DMS 273 (cell line): ENCODE data around the gene GAPDHS.

Experiments used
- DNase-seq: peaks from one replicate; lab custom pipeline; 2025; ENCODE audit not compliant: unreplicated experiment; lab: John Stamatoyannopoulos, UW

Gene GAPDHS

DNA sequence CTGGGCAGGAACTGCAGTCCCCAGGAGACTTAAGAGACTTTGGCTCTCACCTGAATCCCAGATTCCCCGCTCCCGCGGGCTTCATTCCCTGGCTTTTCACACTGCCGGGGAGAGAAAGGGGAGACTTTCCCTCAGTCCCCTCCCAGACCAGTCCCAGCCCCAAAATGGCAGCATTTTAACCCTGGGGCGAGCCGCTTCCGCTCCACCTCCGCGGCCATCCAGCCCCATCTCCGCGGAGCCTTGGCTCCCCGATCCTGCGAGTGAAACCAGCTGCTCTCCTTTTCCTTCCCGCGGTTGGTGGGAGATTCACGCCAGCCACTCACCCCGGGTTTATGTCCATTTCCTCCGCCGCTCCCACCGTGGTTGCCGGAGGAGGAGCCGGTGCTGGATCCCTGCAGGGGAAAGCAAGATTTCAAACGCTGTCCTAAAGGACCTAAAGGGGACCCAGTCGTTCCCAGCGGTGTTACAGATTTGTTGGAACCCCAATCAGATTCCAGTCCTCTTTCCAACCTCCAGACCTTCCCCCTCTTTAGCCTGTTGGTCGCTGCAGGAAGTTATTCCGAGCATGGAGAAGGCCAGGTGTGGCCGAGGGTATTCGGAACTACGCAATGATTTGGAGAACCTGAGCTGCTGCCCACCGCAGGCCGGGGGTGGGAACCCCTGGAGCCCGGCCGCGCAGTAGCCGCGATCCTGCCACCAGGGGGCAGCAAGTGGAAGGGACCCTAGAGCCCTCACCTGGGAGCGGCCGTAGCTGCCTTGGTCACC lies 23.2 kb upstream of the GAPDHS start:
- DNase-seq: peak; percentile 81

DNA sequence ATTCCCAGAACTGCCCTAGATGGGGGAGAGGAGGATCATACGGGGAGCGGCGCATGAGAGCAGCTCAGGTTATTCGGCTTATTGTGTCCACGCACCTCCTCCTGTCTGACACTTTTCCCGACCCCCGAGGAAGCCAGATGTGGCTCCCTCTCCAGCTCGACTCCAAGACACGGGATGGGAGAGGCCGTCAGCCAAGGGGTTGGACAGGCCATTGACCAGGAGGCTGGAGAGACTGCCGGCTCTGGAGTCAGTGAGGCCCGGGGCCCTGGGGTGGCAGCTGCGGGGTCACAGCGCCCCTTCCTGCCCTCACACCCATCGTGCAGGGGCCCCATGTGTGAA lies 22.7 kb upstream of the GAPDHS start:
- no peak for DNase-seq

DNA sequence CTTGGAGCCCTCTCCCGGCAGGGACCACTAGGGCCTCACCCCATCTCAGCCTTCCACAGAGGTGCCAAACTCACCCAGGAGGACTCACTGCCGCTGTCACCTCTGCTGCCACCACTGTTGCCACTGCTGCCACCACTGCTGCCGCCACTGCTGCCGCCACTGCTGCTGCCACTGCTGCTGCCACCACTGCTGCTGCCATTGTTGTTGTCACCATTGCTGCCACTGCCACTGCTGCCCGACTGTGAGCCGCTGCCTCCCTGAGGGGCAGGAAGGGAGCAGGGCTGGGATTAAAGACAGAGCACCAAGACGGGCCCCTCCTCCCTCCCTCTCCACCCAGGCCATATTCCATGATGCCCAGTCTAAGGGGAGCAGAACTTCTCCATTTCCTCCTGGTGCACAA lies 21.9 kb upstream of the GAPDHS start:
- DNase-seq: no peak

DNA sequence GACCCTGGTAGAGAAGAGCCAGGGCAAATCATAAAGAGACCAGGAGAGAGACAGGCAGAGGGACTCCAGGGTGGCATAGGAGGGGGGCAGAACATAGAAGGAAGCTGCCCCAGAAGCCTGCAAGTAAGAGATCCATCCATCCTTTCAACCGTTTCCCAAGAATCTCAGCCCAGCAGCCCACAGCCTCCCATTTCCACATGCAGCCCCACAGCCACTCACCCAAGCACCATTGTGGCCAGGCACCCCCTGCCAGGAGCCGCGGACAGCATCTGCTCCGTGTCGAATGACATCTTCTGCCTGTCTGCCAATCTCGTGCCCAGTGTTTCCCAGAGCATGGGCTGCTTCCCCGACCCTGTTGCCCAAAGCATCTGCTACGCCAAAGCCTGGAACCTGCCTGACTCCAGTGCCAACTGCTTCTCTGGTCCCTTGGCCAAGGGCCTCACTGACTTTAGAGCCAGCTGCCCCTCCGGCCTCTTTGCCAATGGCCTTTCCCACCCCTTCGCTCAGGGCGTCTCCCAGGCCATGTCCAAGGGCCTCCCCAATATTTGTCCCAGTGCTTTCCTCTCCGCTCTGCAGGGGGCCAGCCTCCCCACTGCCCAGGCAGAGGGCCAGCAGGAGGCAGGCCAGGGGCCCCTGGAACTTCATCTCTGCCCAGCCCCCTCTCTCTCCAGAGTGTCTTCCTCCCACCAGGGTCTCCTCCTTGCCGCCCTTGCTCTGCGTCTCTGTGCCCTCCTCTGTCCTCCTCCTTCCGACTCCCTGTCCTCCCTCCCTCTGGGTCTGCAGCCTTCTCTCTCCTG lies 20.2 kb upstream of the GAPDHS start:
- peak; percentile 73 for DNase-seq

- no peak for DNase-seq
Observed at GRCh38 chr19:35513628-35514281, 19.5 kb upstream of the GAPDHS start, which contains the start of gene DMKN. Gene DMKN (minus strand): TSS chr19:35513649. CDS start chr19:35513475, 174 bp downstream.

GRCh38 chr19:35514282-35514809 lies 18.9 kb upstream of the GAPDHS start:
- no peak for DNase-seq

GRCh38 chr19:35516310-35516709 lies 16.9 kb upstream of the GAPDHS start:
- DNase-seq: no peak

DNA sequence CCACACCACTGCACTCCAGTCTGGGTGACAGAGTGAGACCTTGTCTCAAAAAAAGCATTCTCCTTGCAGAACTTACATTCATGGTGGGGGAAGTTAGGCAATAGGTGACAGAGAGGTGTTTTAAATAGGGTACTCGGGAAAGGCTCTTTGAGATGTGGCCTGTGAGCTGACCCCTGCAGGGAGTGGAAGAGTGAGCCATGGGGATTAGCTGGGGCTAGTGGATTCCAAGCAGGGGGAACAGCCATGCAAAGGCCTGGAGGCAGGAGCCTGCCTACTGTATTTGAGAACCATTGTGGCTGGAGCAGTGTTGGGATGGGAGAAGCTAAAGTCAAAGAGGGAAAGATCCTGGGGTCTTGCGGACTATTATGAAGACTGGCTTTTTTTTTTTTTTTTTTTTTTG lies 15.9 kb upstream of the GAPDHS start:
- no peak for DNase-seq

DNA sequence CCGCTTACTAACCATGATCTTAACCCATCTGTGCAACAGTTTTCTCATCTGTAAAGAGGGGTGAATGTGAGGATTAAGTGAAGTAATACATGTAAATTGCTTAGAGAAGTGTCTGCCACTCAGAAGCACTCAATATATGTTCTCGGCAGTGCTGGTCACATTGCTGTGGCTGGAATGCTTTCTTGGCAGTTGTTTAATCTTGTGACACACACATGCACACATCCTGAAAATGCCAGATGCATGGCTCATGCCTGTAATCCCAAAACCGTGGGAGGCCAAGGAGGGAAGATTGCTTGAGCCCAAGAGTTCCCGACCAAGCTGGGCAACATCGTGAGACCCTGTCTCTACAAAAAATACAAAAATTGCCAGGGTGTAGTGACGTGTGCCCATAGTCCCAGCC lies 14.9 kb upstream of the GAPDHS start:
- DNase-seq: no peak

GRCh38 chr19:35519291-35519690 lies 14.0 kb upstream of the GAPDHS start:
- no peak for DNase-seq

- no peak for DNase-seq
Observed at GRCh38 chr19:35521124-35521743, 12.0 kb upstream of the GAPDHS start.

- no peak for DNase-seq
Observed at GRCh38 chr19:35522745-35523327, 10.4 kb upstream of the GAPDHS start.

DNA sequence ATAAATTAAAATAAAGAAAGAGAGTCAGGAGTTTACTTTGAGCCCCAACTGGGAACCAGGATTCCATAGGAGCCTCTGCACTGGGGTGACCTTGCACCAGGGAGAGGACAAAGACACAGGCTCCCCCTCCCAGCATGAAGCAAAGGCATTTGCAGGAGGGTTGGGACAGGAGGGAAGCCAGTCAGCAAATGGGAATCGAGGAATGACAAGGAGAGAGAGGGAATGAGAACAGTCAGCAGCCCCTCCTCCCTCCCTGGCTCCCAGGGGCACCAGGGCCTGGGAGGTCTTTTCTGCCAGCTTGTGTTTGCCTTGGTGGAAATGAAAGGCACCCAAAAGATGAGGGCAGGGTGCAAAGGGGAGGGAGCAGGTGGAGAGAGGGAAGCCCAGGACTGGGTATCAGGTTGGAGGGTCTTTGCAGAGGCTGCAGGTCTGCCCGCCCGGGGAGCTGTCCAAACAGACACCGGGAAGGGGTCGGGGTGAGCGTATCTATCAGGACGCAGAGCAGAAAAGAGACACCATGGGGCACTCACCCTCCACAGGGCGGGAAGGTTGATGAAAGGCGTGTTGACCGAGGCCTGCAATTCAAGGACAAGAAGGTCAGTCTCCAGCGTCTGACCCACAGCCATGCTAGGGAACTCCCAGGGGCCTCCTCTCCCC lies 8.9 kb upstream of the GAPDHS start:
- no peak for DNase-seq

DNA sequence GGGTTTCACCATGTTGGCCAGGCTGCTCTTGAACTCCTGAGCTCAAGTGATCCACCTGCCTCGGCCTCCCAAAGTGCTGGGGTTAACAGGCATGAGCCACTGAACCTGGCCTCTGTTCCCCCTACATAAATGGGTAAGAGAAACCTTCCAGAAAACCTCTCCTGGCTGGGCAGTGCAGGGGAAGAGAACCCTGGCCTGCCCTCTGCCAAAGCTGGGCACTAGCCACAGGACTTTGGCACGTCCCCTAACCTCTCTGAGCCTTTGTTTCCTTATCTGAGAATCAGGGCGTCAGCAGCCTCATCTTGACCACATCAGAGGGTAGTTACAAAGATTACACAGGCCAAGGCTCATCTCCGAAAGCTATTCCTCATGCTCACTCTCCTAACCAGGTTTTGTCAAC lies 7.4 kb upstream of the GAPDHS start:
- no peak for DNase-seq

- DNase-seq: no peak
Observed at GRCh38 chr19:35528218-35529038, 4.8 kb upstream of the GAPDHS start, which contains the start of gene SBSN. Gene SBSN (minus strand): TSS chr19:35528311. CDS start chr19:35528281, 30 bp downstream.

DNA sequence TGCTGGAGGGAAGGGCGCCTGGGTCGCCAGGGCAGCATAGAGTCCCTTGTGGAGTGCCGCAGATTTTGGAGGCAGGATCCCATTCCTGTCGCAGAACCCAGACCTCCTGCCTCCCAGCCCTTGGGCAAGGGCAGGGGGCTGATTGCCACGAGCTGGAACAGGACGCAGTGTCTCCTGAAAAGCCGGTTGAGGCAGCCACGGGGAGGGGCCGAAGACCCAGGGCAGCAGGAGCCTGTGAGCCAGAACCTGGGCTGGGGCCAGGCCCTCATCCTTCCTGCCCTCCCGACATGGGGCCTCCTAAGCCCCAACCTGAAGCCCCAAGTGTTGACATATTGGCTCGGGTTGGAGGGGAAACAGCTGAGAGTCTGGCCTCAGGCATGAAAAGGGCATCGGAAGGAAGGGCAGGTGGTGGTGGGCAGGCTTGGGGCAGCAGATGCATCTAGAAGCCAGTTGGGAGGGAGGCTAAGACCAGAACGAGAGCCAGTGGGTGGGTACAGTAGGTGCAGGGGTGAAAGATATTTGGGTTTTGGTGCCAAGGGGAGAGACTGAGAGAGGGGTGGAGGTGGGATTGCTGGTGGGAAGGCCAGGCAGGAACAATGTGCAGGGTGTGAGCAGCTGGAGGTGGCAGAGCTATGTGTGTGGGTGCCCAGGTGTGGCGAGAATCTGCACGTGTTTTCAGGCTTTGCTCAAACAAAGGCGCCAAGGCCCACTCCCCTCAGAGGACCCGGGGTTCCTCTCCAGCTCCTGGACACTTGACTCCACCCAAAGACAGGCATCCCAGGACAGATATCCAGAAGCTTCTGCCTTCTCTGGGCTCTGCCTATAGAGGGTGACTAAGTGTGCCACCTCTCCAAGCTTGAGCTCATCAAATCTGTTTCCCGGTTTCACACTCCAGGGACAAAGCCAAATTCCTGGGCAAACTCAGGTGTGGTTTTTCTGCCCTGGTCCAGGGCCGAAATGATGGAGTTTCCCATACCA lies 3.7 kb upstream of the GAPDHS start:
- no peak for DNase-seq

GRCh38 chr19:35531291-35531690 lies 2.0 kb upstream of the GAPDHS start:
- DNase-seq: no peak

GRCh38 chr19:35533822-35534392 lies 651 bp downstream of the GAPDHS start:
- peak; percentile 26 for DNase-seq
